ENCODE results near the gene TSKU.
A peak's percentile ranks its signal among the peaks of the same experiment; 100 is the strongest.

The TSKU gene

GRCh38 chr11:76745561-76746207 is 37.5 kb upstream of the TSKU start:
- Histone ChIP-seq H3K9ac (ENCODE audit: low read depth, low read length, poor library complexity) (no peak overlapping the region), H3K79me1 (ENCODE audit: low read depth, low read length) (no peaks in the 10 kb centered on the region), H3K36me3 (replicated peaks in 1 of 2; ENCODE audit: control insufficient read depth in 2 of 2, insufficient read depth in 2 of 2, low read length in 2 of 2) (no peaks in the 10 kb centered on the region), H2BK120ac (ENCODE audit: low read depth, low read length) (no peak overlapping the region), H3K14ac (ENCODE audit: low read length) (no peak overlapping the region), H3K4me1 (ENCODE audit: control insufficient read depth in 2 of 2, insufficient read depth in 1 of 2, low read depth in 1 of 2, low read length in 2 of 2) (peaks cover 0 to 6% of the 10 kb centered on the region in 2 donors), H2BK12ac (ENCODE audit: low read length) (no peak overlapping the region), H3K23ac (ENCODE audit: low read depth, low read length, poor library complexity) (no peak overlapping the region), H2BK15ac (ENCODE audit: low read length) (no peak overlapping the region), H3K9me3 (replicated peaks in 1 of 2; ENCODE audit: control insufficient read depth in 2 of 2, insufficient read depth in 1 of 2, low read depth in 1 of 2, low read length in 2 of 2) (peaks cover 0 to 2% of the 10 kb centered on the region in 2 donors), H2AFZ (ENCODE audit: low read length) (no peak overlapping the region), H3K27ac (replicated peaks; ENCODE audit: low read length) (no peak overlapping the region), H3K27me3 (ENCODE audit: control insufficient read depth in 3 of 3, insufficient read depth in 3 of 3, low read depth in 1 of 3, low read length in 3 of 3) (peaks cover 0 to 19% (median 0%) of the 10 kb centered on the region in 3 experiments), H4K91ac (ENCODE audit: low read depth, low read length, poor library complexity) (no peak overlapping the region), H2AK5ac (ENCODE audit: low read depth, low read length) (no peak overlapping the region), H3K4me2 (ENCODE audit: insufficient read depth, low read length, poor library complexity, severe bottlenecking) (no peak overlapping the region), H4K8ac (ENCODE audit: low read depth, low read length) (no peak overlapping the region), H3K18ac (ENCODE audit: low read length) (peak overlapping the region; percentile 7), H2BK5ac (ENCODE audit: low read length) (no peak overlapping the region), H3K4ac (ENCODE audit: low read length) (no peak overlapping the region), H3K4me3 (ENCODE audit: low read length in 2 of 2) (no peak overlapping the region)
- WGBS, 2 donors (ENCODE audit: extremely low coverage in 2 of 2, insufficient read length in 2 of 2, insufficient replicate concordance in 1 of 2), result no CpG with 5 or more reads among the region's 8 CpGs
- DNase-seq (ENCODE audit: low spot score), result no peak

GRCh38 chr11:76747153-76747914 is 35.8 kb upstream of the TSKU start:
- Histone ChIP-seq H3K27ac (replicated peaks; ENCODE audit: low read length) (no peak overlapping the region), H4K8ac (ENCODE audit: low read depth, low read length) (no peak overlapping the region), H3K23ac (ENCODE audit: low read depth, low read length, poor library complexity) (no peak overlapping the region), H3K4me3 (ENCODE audit: low read length in 2 of 2) (no peak overlapping the region), H3K4me1 (ENCODE audit: control insufficient read depth in 2 of 2, insufficient read depth in 1 of 2, low read depth in 1 of 2, low read length in 2 of 2) (peaks cover 1 to 6% of the 10 kb centered on the region in 2 donors), H3K79me1 (ENCODE audit: low read depth, low read length) (no peaks in the 10 kb centered on the region), H2BK5ac (ENCODE audit: low read length) (no peak overlapping the region), H2AK5ac (ENCODE audit: low read depth, low read length) (no peak overlapping the region), H3K14ac (ENCODE audit: low read length) (no peak overlapping the region), H3K4ac (ENCODE audit: low read length) (no peak overlapping the region), H3K18ac (ENCODE audit: low read length) (no peak overlapping the region), H2BK12ac (ENCODE audit: low read length) (no peak overlapping the region), H4K91ac (ENCODE audit: low read depth, low read length, poor library complexity) (no peak overlapping the region), H2BK120ac (ENCODE audit: low read depth, low read length) (no peak overlapping the region), H2AFZ (ENCODE audit: low read length) (no peak overlapping the region), H3K9me3 (replicated peaks in 1 of 2; ENCODE audit: control insufficient read depth in 2 of 2, insufficient read depth in 1 of 2, low read depth in 1 of 2, low read length in 2 of 2) (peaks cover 0 to 2% of the 10 kb centered on the region in 2 donors), H3K4me2 (ENCODE audit: insufficient read depth, low read length, poor library complexity, severe bottlenecking) (no peak overlapping the region), H3K27me3 (ENCODE audit: control insufficient read depth in 3 of 3, insufficient read depth in 3 of 3, low read depth in 1 of 3, low read length in 3 of 3) (peaks cover 0 to 23% (median 0%) of the 10 kb centered on the region in 3 experiments), H2BK15ac (ENCODE audit: low read length) (no peak overlapping the region), H3K9ac (ENCODE audit: low read depth, low read length, poor library complexity) (no peak overlapping the region), H3K36me3 (replicated peaks in 1 of 2; ENCODE audit: control insufficient read depth in 2 of 2, insufficient read depth in 2 of 2, low read length in 2 of 2) (no peaks in the 10 kb centered on the region)
- DNase-seq (ENCODE audit: low spot score), result no peak
- WGBS, 2 donors (ENCODE audit: extremely low coverage in 2 of 2, insufficient read length in 2 of 2, insufficient replicate concordance in 1 of 2), result no CpG with 5 or more reads among the region's 8 CpGs

GRCh38 chr11:76747915-76748860 is 35.0 kb upstream of the TSKU start:
- H3K4me2 ChIP-seq (ENCODE audit: insufficient read depth, low read length, poor library complexity, severe bottlenecking), result no peak overlapping the region
- H2BK120ac ChIP-seq (ENCODE audit: low read depth, low read length), result no peak overlapping the region
- peaks cover 0 to 2% of the 10 kb centered on the region in 2 donors for H3K9me3 ChIP-seq (replicated peaks in 1 of 2; ENCODE audit: control insufficient read depth in 2 of 2, insufficient read depth in 1 of 2, low read depth in 1 of 2, low read length in 2 of 2)
- no peak overlapping the region for H4K8ac ChIP-seq (ENCODE audit: low read depth, low read length)
- H3K36me3 ChIP-seq (replicated peaks in 1 of 2; ENCODE audit: control insufficient read depth in 2 of 2, insufficient read depth in 2 of 2, low read length in 2 of 2), result no peaks in the 10 kb centered on the region
- H3K9ac ChIP-seq (ENCODE audit: low read depth, low read length, poor library complexity), result no peak overlapping the region
- no peak overlapping the region for H2BK15ac ChIP-seq (ENCODE audit: low read length)
- no peak for DNase-seq (ENCODE audit: low spot score)
- H3K4me1 ChIP-seq (ENCODE audit: control insufficient read depth in 2 of 2, insufficient read depth in 1 of 2, low read depth in 1 of 2, low read length in 2 of 2), result peaks cover 2 to 6% of the 10 kb centered on the region in 2 donors
- no peak overlapping the region for H2BK12ac ChIP-seq (ENCODE audit: low read length)
- H3K4me3 ChIP-seq (ENCODE audit: low read length in 2 of 2), result no peak overlapping the region
- H2AFZ ChIP-seq (ENCODE audit: low read length), result no peak overlapping the region
- H3K18ac ChIP-seq (ENCODE audit: low read length), result no peak overlapping the region
- H3K27me3 ChIP-seq (ENCODE audit: control insufficient read depth in 3 of 3, insufficient read depth in 3 of 3, low read depth in 1 of 3, low read length in 3 of 3), result peaks cover 0 to 31% (median 2%) of the 10 kb centered on the region in 3 experiments
- H3K27ac ChIP-seq (replicated peaks; ENCODE audit: low read length), result no peak overlapping the region
- no peak overlapping the region for H2AK5ac ChIP-seq (ENCODE audit: low read depth, low read length)
- no peak overlapping the region for H4K91ac ChIP-seq (ENCODE audit: low read depth, low read length, poor library complexity)
- no CpG with 5 or more reads among the region's 13 CpGs for whole genome bisulfite sequencing, 2 donors (ENCODE audit: extremely low coverage in 2 of 2, insufficient read length in 2 of 2, insufficient replicate concordance in 1 of 2)
- no peaks in the 10 kb centered on the region for H3K79me1 ChIP-seq (ENCODE audit: low read depth, low read length)
- no peak overlapping the region for H2BK5ac ChIP-seq (ENCODE audit: low read length)
- no peak overlapping the region for H3K23ac ChIP-seq (ENCODE audit: low read depth, low read length, poor library complexity)
- H3K14ac ChIP-seq (ENCODE audit: low read length), result no peak overlapping the region
- no peak overlapping the region for H3K4ac ChIP-seq (ENCODE audit: low read length)

All from neuronal stem cell (in vitro differentiated cells).